Trophoblast cell (in vitro differentiated cells and primary cell): ENCODE measurements around the gene RSAD2.
"Not testable (repeated sequence)": the region's sequence is repeated elsewhere in the genome, so short reads cannot be mapped to it uniquely, and the experiment has no call there.

ENCODE experiments used
- DNase-seq, 2 donors: peaks; one replicate each; pipeline ENCODE4 v3.0.0-alpha.2; 2016
- H2AFZ ChIP-seq: 2 replicates; pipeline ENCODE4 v1.6.1; 2013; ENCODE audit warnings: low read length, moderate library complexity, mild to moderate bottlenecking; ENCODE audit not compliant: insufficient read depth, poor library complexity
- H2AK5ac ChIP-seq: 2 replicates; pipeline ENCODE4 v1.6.1; 2013; ENCODE audit warnings: mild to moderate bottlenecking, low read length
- H2BK120ac ChIP-seq: 2 replicates; pipeline ENCODE4 v1.6.1; 2013; ENCODE audit warnings: low read length, mild to moderate bottlenecking, moderate library complexity; ENCODE audit not compliant: insufficient read depth, poor library complexity
- H2BK12ac ChIP-seq: 2 replicates; pipeline ENCODE4 v1.6.1; 2013; ENCODE audit warnings: mild to moderate bottlenecking, low read length, moderate library complexity
- H2BK5ac ChIP-seq: 2 replicates; pipeline ENCODE4 v1.6.1; 2013; ENCODE audit warnings: low read length, low read depth, moderate library complexity, mild to moderate bottlenecking; ENCODE audit not compliant: poor library complexity
- H3K14ac ChIP-seq: 2 replicates; pipeline ENCODE4 v1.6.1; 2013; ENCODE audit warnings: mild to moderate bottlenecking, low read length
- H3K18ac ChIP-seq: 2 replicates; pipeline ENCODE4 v1.6.1; 2013; ENCODE audit warnings: mild to moderate bottlenecking, low read length
- H3K23ac ChIP-seq: 2 replicates; pipeline ENCODE4 v1.6.1; 2013; ENCODE audit warnings: low read length
- H3K27ac ChIP-seq: 2 replicates; pipeline ENCODE4 v1.5.1; 2013; ENCODE audit warnings: low read depth, mild to moderate bottlenecking, inconsistent platforms, low read length, moderate library complexity
- H3K27me3 ChIP-seq: 2 replicates; pipeline ENCODE4 v1.6.1; 2013; ENCODE audit warnings: inconsistent platforms, mild to moderate bottlenecking, low read length, moderate library complexity; ENCODE audit not compliant: insufficient read depth
- H3K36me3 ChIP-seq, 2 experiments: 1 replicate in 1 of 2; 2 replicates in 1 of 2; pipeline ENCODE4 v1.6.1; 2013; ENCODE audit warnings: low read length in 2 of 2, mild to moderate bottlenecking in 2 of 2, moderate library complexity in 1 of 2; ENCODE audit not compliant: insufficient read depth in 2 of 2, control insufficient read depth in 1 of 2
- H3K4ac ChIP-seq: 2 replicates; pipeline ENCODE4 v1.6.1; 2013; ENCODE audit warnings: low read depth, mild to moderate bottlenecking, low read length, moderate library complexity
- H3K4me1 ChIP-seq, 2 experiments: 1 replicate in 1 of 2; 2 replicates in 1 of 2; pipeline ENCODE4 v1.6.1; 2013; ENCODE audit warnings: low read length in 2 of 2, mild to moderate bottlenecking in 2 of 2, moderate library complexity in 1 of 2; ENCODE audit not compliant: insufficient read depth in 2 of 2, control insufficient read depth in 1 of 2
- H3K4me2 ChIP-seq: 2 replicates; pipeline ENCODE4 v1.6.1; 2013; ENCODE audit warnings: inconsistent platforms, mild to moderate bottlenecking, low read length, moderate library complexity
- H3K4me3 ChIP-seq: 2 replicates; pipeline ENCODE4 v1.5.1; 2013; ENCODE audit warnings: mild to moderate bottlenecking, low read depth, low read length, inconsistent platforms
- H3K79me1 ChIP-seq: one replicate; pipeline ENCODE4 v1.6.1; 2013; ENCODE audit warnings: low read length
- H3K79me2 ChIP-seq: 2 replicates; pipeline ENCODE4 v1.6.1; 2013; ENCODE audit warnings: low read length, mild to moderate bottlenecking; ENCODE audit not compliant: control insufficient read depth, insufficient read depth, poor library complexity
- H3K9ac ChIP-seq: 2 replicates; pipeline ENCODE4 v1.6.1; 2013; ENCODE audit warnings: mild to moderate bottlenecking, low read length
- H3K9me3 ChIP-seq: 2 replicates; pipeline ENCODE4 v1.6.1; 2013; ENCODE audit warnings: low read depth, mild to moderate bottlenecking, control low read depth, inconsistent platforms, low read length; ENCODE audit not compliant: insufficient read depth
- H4K12ac ChIP-seq: 2 replicates; pipeline ENCODE4 v1.6.1; 2013; ENCODE audit warnings: low read depth, mild to moderate bottlenecking, low read length, moderate library complexity
- H4K8ac ChIP-seq: 2 replicates; pipeline ENCODE4 v1.6.1; 2013; ENCODE audit warnings: low read depth, mild to moderate bottlenecking, low read length, moderate library complexity
- H4K91ac ChIP-seq: one replicate; pipeline ENCODE4 v1.6.1; 2013; ENCODE audit warnings: low read depth, mild to moderate bottlenecking, low read length, moderate library complexity
- WGBS: extraction: QIAGEN DNeasy Blood & Tissue Kit; methylation state at CpG from one replicate; pipeline ENCODE4 v1.1.7; 2013; ENCODE audit warnings: missing lambda C conversion rate; ENCODE audit not compliant: insufficient read length, insufficient coverage; ENCODE audit errors: extremely low coverage; 5-methylcytosine and 5-hydroxymethylcytosine counted together

RSAD2 gene

DNA sequence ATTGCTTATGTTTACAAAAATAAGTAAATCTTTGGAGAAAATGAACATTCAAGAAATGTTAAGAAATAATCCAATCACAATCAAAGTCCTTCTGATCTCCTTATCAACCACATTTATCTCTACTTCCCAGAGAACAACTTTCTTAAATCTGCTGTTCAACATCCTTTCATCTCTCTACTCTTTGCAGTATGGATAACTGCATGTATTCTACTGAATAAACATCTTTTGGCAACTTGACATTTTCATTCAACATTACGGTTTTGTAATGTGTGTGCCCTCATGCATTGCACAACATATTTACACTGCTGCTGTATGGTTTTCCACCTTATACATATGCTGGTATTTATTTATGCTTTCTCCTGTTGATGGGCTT, 21.0 kb upstream of the RSAD2 start:
- Histone ChIP-seq H2BK5ac (no peak overlapping the region), H3K27ac (no peak overlapping the region), H4K12ac (no peak overlapping the region), H3K23ac (no peak overlapping the region), H4K8ac (no peak overlapping the region), H3K18ac (no peak overlapping the region), H3K4me3 (no peak overlapping the region), H3K27me3 (no peaks in the 10 kb centered on the region), H4K91ac (no peak overlapping the region), H3K9me3 (peaks cover 2% of the 10 kb centered on the region), H3K4me1 (no peaks in the 10 kb centered on the region), H3K79me1 (no peaks in the 10 kb centered on the region), H2AK5ac (no peak overlapping the region), H2AFZ (no peak overlapping the region), H3K36me3 (no peaks in the 10 kb centered on the region), H3K9ac (no peak overlapping the region), H2BK12ac (no peak overlapping the region), H3K14ac (no peak overlapping the region), H3K4ac (no peak overlapping the region), H3K79me2 (no peaks in the 10 kb centered on the region), H2BK120ac (no peak overlapping the region), H3K4me2 (no peak overlapping the region)
- DNase-seq, result peak in 1 of 2 donors; percentile 48
- no CpG with 5 or more reads among the region's 1 CpG for WGBS

DNA sequence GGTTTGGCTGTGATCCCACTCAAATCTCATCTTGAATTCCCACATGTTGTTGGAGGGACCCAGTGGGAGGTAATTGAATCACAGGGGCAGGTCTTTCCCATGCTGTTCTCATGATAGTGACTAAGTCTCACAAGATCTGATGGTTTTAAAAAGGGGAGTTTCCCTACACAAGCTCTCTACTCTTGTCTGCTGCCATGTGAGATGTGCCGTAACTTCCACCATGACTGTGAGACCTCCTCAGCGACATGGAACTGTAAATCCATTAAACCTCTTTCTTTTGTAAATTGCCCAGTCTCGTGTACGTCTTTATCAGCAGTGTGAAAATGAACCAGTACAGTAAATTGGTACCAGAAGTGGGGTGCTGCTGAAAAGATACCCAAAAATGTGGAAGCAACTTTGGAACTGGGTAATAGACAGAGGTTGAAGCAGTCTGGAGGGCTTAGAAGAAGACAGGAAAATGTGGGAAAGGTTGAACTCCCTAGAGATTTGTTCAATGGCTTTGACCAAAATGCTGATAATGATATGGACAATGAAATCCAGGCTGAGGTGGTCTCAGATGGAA, 19.0 kb upstream of the RSAD2 start:
- not testable (repeated sequence) for H3K4ac ChIP-seq, H3K9ac ChIP-seq, H2BK5ac ChIP-seq, H3K23ac ChIP-seq, H2AK5ac ChIP-seq, H3K4me2 ChIP-seq, DNase-seq, H3K36me3 ChIP-seq, H3K79me2 ChIP-seq, H3K4me3 ChIP-seq, H3K4me1 ChIP-seq, H3K14ac ChIP-seq, H4K12ac ChIP-seq, H3K18ac ChIP-seq, H2BK120ac ChIP-seq, H3K79me1 ChIP-seq, H4K91ac ChIP-seq, H2BK12ac ChIP-seq, H4K8ac ChIP-seq, H3K27ac ChIP-seq, H2AFZ ChIP-seq, H3K27me3 ChIP-seq, H3K9me3 ChIP-seq
- WGBS, result no CpG with 5 or more reads among the region's 4 CpGs

DNA sequence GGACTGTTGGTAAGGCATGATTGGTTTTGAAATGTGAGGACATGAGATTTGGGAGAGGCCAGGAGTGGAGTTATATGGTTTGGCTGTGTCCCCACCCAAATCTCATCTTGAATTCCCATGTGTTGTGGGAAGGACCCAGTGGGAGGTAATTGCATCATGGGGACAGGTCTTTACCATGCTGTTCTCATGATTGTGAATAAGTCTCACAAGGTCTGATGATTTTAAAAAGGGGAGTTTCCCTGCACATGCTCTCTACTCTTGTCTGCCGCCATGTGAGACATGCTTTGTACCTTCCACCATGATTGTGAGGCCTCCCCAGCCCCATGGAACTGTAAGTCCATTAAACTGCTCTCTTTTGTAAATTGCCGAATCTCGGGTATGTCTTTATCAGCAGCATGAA, 17.3 kb upstream of the RSAD2 start:
- Histone ChIP-seq H3K4me3 (no peak overlapping the region), H3K4me2 (no peak overlapping the region), H3K4me1 (peaks cover 0 to 4% of the 10 kb centered on the region in 2 experiments), H3K36me3 (no peaks in the 10 kb centered on the region), H3K9ac (no peak overlapping the region), H3K23ac (no peak overlapping the region), H2AK5ac (no peak overlapping the region), H4K8ac (no peak overlapping the region), H4K12ac (no peak overlapping the region), H3K4ac (no peak overlapping the region), H4K91ac (no peak overlapping the region), H3K79me1 (no peaks in the 10 kb centered on the region), H2BK120ac (no peak overlapping the region), H2BK12ac (no peak overlapping the region), H3K27ac (no peak overlapping the region), H3K79me2 (no peaks in the 10 kb centered on the region), H3K18ac (no peak overlapping the region), H2BK5ac (no peak overlapping the region), H2AFZ (no peak overlapping the region), H3K9me3 (peaks cover 4% of the 10 kb centered on the region), H3K14ac (no peak overlapping the region), H3K27me3 (peaks cover 5% of the 10 kb centered on the region)
- WGBS, result no CpG with 5 or more reads among the region's 3 CpGs
- DNase-seq, result no peak

DNA sequence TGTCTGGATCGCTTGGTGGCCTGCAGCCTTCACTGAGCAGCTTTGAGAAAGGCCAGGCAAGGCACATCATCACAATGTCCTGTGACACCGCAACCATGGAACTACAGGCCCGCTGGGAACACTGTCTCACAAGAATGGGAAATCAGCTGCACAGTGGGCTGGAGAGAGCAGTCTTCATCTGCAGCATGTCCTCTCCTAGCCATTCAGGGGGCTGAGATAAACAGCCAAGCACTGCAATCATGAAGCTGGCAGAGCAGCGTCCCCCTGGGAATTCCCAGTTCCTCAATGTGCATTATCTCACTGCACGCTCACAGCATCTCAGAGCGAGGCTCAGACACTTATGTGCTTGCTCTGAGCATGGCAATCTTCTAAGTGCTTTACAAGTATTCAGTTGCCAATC, 13.8 kb upstream of the RSAD2 start:
- DNase-seq, result peak in 1 of 2 donors; percentile 11
- no peaks in the 10 kb centered on the region for H3K36me3 ChIP-seq
- no CpG with 5 or more reads among the region's 6 CpGs for WGBS
- H3K23ac ChIP-seq, result no peak overlapping the region
- no peak overlapping the region for H2BK120ac ChIP-seq
- H3K27me3 ChIP-seq, result peaks cover 10% of the 10 kb centered on the region
- no peak overlapping the region for H4K91ac ChIP-seq
- no peak overlapping the region for H3K4me3 ChIP-seq
- H3K79me2 ChIP-seq, result no peaks in the 10 kb centered on the region
- H3K4me1 ChIP-seq, result peaks cover 0 to 4% of the 10 kb centered on the region in 2 experiments
- no peak overlapping the region for H3K14ac ChIP-seq
- H3K9me3 ChIP-seq, result peaks cover 7% of the 10 kb centered on the region
- H3K79me1 ChIP-seq, result peaks cover 2% of the 10 kb centered on the region
- H3K4ac ChIP-seq, result no peak overlapping the region
- H4K12ac ChIP-seq, result no peak overlapping the region
- no peak overlapping the region for H2BK5ac ChIP-seq
- no peak overlapping the region for H3K9ac ChIP-seq
- no peak overlapping the region for H2AK5ac ChIP-seq
- no peak overlapping the region for H4K8ac ChIP-seq
- no peak overlapping the region for H2AFZ ChIP-seq
- no peak overlapping the region for H3K4me2 ChIP-seq
- H3K27ac ChIP-seq, result no peak overlapping the region
- no peak overlapping the region for H2BK12ac ChIP-seq
- no peak overlapping the region for H3K18ac ChIP-seq
